ENCODE data around the gene ARID1A.
A peak's percentile ranks its signal among the peaks of the same experiment; 100 is the strongest.

The ARID1A gene

DNA sequence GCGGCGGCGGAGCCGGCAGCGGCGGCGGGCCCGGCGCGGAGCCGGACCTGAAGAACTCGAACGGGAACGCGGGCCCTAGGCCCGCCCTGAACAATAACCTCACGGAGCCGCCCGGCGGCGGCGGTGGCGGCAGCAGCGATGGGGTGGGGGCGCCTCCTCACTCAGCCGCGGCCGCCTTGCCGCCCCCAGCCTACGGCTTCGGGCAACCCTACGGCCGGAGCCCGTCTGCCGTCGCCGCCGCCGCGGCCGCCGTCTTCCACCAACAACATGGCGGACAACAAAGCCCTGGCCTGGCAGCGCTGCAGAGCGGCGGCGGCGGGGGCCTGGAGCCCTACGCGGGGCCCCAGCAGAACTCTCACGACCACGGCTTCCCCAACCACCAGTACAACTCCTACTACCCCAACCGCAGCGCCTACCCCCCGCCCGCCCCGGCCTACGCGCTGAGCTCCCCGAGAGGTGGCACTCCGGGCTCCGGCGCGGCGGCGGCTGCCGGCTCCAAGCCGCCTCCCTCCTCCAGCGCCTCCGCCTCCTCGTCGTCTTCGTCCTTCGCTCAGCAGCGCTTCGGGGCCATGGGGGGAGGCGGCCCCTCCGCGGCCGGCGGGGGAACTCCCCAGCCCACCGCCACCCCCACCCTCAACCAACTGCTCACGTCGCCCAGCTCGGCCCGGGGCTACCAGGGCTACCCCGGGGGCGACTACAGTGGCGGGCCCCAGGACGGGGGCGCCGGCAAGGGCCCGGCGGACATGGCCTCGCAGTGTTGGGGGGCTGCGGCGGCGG, 1.0 kb downstream of the ARID1A start:
- no peaks in the 10 kb centered on the region for H3K9me3 ChIP-seq
- H3K4me1 ChIP-seq: peaks cover 3 to 56% (median 50%) of the 10 kb centered on the region in 4 donors
- TF ChIP-seq, protein P1, sequence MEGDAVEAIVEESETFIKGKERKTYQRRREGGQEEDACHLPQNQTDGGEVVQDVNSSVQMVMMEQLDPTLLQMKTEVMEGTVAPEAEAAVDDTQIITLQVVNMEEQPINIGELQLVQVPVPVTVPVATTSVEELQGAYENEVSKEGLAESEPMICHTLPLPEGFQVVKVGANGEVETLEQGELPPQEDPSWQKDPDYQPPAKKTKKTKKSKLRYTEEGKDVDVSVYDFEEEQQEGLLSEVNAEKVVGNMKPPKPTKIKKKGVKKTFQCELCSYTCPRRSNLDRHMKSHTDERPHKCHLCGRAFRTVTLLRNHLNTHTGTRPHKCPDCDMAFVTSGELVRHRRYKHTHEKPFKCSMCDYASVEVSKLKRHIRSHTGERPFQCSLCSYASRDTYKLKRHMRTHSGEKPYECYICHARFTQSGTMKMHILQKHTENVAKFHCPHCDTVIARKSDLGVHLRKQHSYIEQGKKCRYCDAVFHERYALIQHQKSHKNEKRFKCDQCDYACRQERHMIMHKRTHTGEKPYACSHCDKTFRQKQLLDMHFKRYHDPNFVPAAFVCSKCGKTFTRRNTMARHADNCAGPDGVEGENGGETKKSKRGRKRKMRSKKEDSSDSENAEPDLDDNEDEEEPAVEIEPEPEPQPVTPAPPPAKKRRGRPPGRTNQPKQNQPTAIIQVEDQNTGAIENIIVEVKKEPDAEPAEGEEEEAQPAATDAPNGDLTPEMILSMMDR (IDR thresholded peaks at IDR 0.05): peak in 1 of 2 experiments; percentile 9
- H3K36me3 ChIP-seq: no peaks in the 10 kb centered on the region
- peak overlapping the region; percentile 96 to 97 for H3K27ac ChIP-seq
- H3K27me3 ChIP-seq: peaks cover 0 to 3% of the 10 kb centered on the region in 2 donors
- peak; percentile 28 to 70 for DNase-seq
- intact Hi-C loops (cut with DNase I; ENCODE audit: low total_unique reads): loop anchor here (2.0 kb wide), 1 partner anchor 92 kb away; no protein-coding TSS in a partner anchor
- peak overlapping the region; percentile 94 to 96 for H3K4me3 ChIP-seq

DNA sequence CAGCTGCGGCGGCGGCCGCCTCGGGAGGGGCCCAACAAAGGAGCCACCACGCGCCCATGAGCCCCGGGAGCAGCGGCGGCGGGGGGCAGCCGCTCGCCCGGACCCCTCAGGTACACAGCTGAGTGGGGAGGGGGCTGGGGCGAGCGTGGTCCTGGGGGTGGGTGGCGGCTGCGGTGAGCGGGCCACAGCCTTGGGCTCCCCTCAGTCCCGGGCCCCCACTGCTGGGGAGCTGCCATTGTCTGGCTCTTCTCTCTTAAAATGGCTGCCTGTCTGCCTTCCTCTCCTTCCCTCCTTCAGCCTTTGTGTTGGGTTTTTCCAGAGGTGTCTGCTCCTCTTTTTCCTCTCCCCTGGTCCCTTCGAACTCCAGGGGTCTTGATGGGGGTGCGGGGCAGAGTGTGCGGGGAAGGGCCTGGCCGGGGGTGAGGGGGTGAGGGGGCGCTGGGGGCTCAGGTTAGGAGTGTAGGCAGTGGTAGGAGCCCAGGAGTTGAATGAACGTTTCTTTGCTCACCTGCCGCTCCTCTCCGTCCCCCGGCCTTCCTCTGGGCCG, 1.7 kb downstream of the ARID1A start:
- Histone ChIP-seq H3K27me3 (peaks cover 0 to 3% of the 10 kb centered on the region in 2 donors), H3K9me3 (no peaks in the 10 kb centered on the region), H3K4me1 (peaks cover 3 to 61% (median 55%) of the 10 kb centered on the region in 4 donors), H3K4me3 (peak overlapping the region; percentile 94 to 96), H3K27ac (peak overlapping the region; percentile 96 to 97), H3K36me3 (no peaks in the 10 kb centered on the region)
- intact Hi-C loops (cut with DNase I; ENCODE audit: low total_unique reads): loop anchor here (2.0 kb wide), 1 partner anchor 91 kb away; no protein-coding TSS in a partner anchor
- TF ChIP-seq, protein P1 (IDR thresholded peaks at IDR 0.05): no peak
- DNase-seq: no peak

DNA sequence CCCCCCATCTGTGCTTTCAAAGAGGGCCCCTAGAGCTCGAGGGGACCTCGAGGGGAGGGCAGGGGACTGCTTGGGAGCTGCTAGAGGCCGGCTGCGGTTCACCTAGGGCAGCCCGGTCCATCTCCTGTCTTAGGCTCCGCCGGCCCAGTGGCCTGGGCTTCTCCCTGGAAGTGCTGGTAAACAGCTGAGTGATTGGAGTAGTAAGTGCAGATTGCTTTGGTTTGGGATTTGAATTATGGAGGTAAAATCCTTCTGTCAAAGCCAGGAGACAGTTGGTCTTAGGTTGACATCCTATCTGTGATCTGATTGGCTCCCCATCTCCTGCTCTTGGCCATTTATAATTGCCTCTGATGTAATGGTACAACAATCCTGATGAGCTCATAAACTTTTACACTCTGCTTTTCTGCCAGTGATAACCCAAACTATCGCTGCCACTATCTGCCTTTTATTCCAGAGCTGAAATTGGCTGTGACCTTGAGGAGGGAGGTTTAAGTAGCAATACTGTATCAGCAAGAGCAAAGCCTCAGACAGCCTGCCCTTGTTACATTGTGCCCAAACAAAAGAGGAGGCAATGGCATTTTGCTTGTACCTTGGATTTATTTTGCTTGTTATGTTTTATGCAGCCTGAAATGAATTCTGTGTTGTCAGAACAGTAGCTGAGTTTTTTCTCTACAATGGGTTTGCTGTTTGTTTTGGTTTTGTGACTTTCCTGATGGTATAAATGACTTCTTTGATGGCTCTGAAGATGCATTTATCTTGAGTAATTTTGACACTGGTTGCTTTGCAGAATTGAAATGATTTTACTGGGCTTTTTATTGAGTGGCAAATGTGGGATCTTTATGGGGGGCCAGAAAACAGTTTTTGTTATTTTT, 2.4 kb downstream of the ARID1A start:
- Histone ChIP-seq H3K36me3 (no peaks in the 10 kb centered on the region), H3K4me1 (peaks cover 3 to 68% (median 62%) of the 10 kb centered on the region in 4 donors), H3K9me3 (no peaks in the 10 kb centered on the region), H3K27ac (peak overlapping the region; percentile 96 to 97), H3K27me3 (peaks cover 0 to 3% of the 10 kb centered on the region in 2 donors), H3K4me3 (peak overlapping the region; percentile 94 to 96)
- peak in 1 of 2 donors; percentile 48 for DNase-seq
- intact Hi-C loops (cut with DNase I; ENCODE audit: low total_unique reads): loop anchor here (2.0 kb wide), 1 partner anchor 91 kb away; no protein-coding TSS in a partner anchor
- TF ChIP-seq, protein P1 (IDR thresholded peaks at IDR 0.05): no peak

DNA sequence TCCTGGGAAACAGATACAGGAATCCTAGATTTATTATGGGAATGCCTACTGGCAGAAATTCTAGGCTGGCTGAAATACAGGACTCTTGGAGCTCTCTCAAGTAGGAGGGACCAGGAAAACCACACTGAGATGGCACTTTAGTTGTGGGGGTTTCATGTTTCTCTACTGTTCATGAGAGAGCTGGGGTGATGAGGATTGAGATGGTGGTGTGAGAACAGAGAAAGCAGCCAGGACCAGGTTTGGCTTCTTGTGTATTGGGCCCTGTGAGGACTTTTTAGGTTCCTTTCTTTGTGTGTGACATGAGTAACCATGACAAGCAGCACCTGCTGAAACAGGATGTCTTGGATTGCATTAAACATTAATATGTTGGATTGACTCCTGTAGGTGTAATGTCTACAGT, 4.9 kb downstream of the ARID1A start:
- Histone ChIP-seq H3K27me3 (no peaks in the 10 kb centered on the region), H3K36me3 (no peaks in the 10 kb centered on the region), H3K9me3 (no peaks in the 10 kb centered on the region), H3K27ac (peak overlapping the region in 1 of 2 donors; percentile 11), H3K4me3 (no peak overlapping the region), H3K4me1 (peaks cover 0 to 74% (median 66%) of the 10 kb centered on the region in 4 donors)
- DNase-seq: no peak
- intact Hi-C loops (cut with DNase I; ENCODE audit: low total_unique reads): no loop called here
- TF ChIP-seq, protein P1 (IDR thresholded peaks at IDR 0.05): no peak

DNA sequence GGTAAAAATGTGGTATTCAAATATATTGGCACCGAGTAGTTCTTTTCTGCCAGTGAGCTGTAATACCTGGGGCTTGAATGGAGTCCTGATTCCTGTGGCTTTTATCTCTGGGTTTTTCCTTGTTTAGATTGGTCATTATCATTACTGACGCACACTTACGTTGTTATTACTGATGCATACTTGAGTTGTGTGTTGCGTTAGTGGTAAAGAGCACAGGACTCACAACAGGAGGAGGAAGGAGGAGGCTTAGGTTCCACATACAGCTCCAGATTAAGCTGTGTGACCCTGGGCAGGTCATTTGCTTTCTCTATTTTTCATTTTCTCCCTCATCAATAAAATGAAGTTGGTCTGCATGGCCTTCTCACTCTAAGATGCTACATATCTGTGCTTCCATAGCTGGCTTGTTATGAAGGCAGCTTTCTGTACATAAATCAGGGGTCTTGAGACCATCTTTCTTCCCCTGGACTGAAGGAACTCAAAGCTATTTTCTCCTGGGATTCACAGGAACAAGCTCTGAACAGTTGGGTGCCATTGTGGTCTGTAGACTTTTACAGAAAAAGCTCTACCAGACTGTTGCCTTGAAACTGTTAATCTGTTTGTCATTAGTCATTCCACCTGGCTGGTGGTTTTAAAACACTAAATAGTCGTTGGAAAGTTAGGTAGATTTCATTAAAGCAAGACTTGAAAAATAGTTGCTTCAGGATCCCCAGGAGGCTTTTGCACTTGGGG, 5.6 kb downstream of the ARID1A start:
- Histone ChIP-seq H3K27me3 (no peaks in the 10 kb centered on the region), H3K27ac (peak overlapping the region; percentile 1 to 11), H3K36me3 (no peaks in the 10 kb centered on the region), H3K4me1 (peaks cover 0 to 82% (median 73%) of the 10 kb centered on the region in 4 donors), H3K4me3 (no peak overlapping the region), H3K9me3 (no peaks in the 10 kb centered on the region)
- no peak for DNase-seq
- intact Hi-C loops (cut with DNase I; ENCODE audit: low total_unique reads): no loop called here
- TF ChIP-seq, protein P1 (IDR thresholded peaks at IDR 0.05): no peak
